ENCODE data around the gene TMEM97. TPM values are rescaled to one million over a fixed set of nuclear protein-coding genes. Genes with fewer than 3 reads are reported as not detected.

The TMEM97 gene
- polyA plus RNA-seq, 3 donors: 52.5 to 56.9 (median 56.3) TPM

- DNase-seq (ENCODE audit: low read depth in 3 of 3, low spot score in 2 of 3): no peak
Observed at GRCh38 chr17:28315846-28316705, 2.9 kb upstream of the TMEM97 start.

- no peak for DNase-seq (ENCODE audit: low read depth in 3 of 3, low spot score in 2 of 3)
Observed at GRCh38 chr17:28317099-28317965, 1.7 kb upstream of the TMEM97 start.

GRCh38 chr17:28317966-28318758 is 838 bp upstream of the TMEM97 start:
- peak in 1 of 3 donors; percentile 20 for DNase-seq (ENCODE audit: low read depth in 3 of 3, low spot score in 2 of 3)

- no peak for DNase-seq (ENCODE audit: low read depth in 3 of 3, low spot score in 2 of 3)
Observed at GRCh38 chr17:28319598-28319935, 567 bp downstream of the TMEM97 start.

- DNase-seq (ENCODE audit: low read depth in 3 of 3, low spot score in 2 of 3): no peak
Observed at GRCh38 chr17:28320215-28321061, 1.4 kb downstream of the TMEM97 start.

GRCh38 chr17:28324267-28324745 is 5.3 kb downstream of the TMEM97 start:
- DNase-seq (ENCODE audit: low read depth in 3 of 3, low spot score in 2 of 3): no peak

- DNase-seq (ENCODE audit: low read depth in 3 of 3, low spot score in 2 of 3): no peak
Observed at GRCh38 chr17:28324781-28325180, 5.8 kb downstream of the TMEM97 start.

GRCh38 chr17:28325211-28325610 is 6.2 kb downstream of the TMEM97 start:
- DNase-seq (ENCODE audit: low read depth in 3 of 3, low spot score in 2 of 3): no peak

GRCh38 chr17:28326114-28326513 is 7.1 kb downstream of the TMEM97 start:
- no peak for DNase-seq (ENCODE audit: low read depth in 3 of 3, low spot score in 2 of 3)

- DNase-seq (ENCODE audit: low read depth in 3 of 3, low spot score in 2 of 3): no peak
Observed at GRCh38 chr17:28327031-28327607, 8.1 kb downstream of the TMEM97 start.

- no peak for DNase-seq (ENCODE audit: low read depth in 3 of 3, low spot score in 2 of 3)
Observed at GRCh38 chr17:28327709-28328108, 8.7 kb downstream of the TMEM97 start.

GRCh38 chr17:28328325-28328724 is 9.3 kb downstream of the TMEM97 start:
- DNase-seq (ENCODE audit: low read depth in 3 of 3, low spot score in 2 of 3): no peak

- DNase-seq (ENCODE audit: low read depth in 3 of 3, low spot score in 2 of 3): no peak
Observed at GRCh38 chr17:28330671-28331070, 11.7 kb downstream of the TMEM97 start.

- no peak for DNase-seq (ENCODE audit: low read depth in 3 of 3, low spot score in 2 of 3)
Observed at GRCh38 chr17:28331891-28332420, 13.0 kb downstream of the TMEM97 start.

GRCh38 chr17:28333083-28333746 is 14.2 kb downstream of the TMEM97 start:
- DNase-seq (ENCODE audit: low read depth in 3 of 3, low spot score in 2 of 3): no peak

GRCh38 chr17:28334171-28334570 is 15.2 kb downstream of the TMEM97 start:
- DNase-seq (ENCODE audit: low read depth in 3 of 3, low spot score in 2 of 3): no peak

GRCh38 chr17:28334666-28335200 is 15.7 kb downstream of the TMEM97 start:
- DNase-seq (ENCODE audit: low read depth in 3 of 3, low spot score in 2 of 3): no peak

GRCh38 chr17:28335201-28335958 is 16.4 kb downstream of the TMEM97 start, which contains the start of the genes IFT20 and TNFAIP1:
Gene IFT20, minus strand, starts transcription at chr17:28335472. Its CDS starts 3,487 bp downstream, at chr17:28331985.
Gene TNFAIP1, plus strand, starts transcription at chr17:28335761. Its CDS starts 3,761 bp downstream, at chr17:28339522.
- peak; percentile 97 to 99 (median 99) for DNase-seq (ENCODE audit: low read depth in 3 of 3, low spot score in 2 of 3)

Measured in right renal cortex interstitium (tissue), 3 donors.